Adrenal gland (tissue), 5 donors: Measurements from ENCODE around the gene SULF2.

Experiments
- POLR2A ChIP-seq, 2 donors: fragments of 450-650 bp; IDR thresholded peaks; one replicate each; pipeline ENCODE4 v1.6.1; 2017; ENCODE audit warnings: antibody characterized with exemption in 2 of 2, mild to moderate bottlenecking in 2 of 2, moderate library complexity in 1 of 2
- TF ChIP-seq, protein P1 (sequence below), 6 experiments: fragments of 450-650 bp in 4 of 6; fragments of 200-600 bp in 2 of 6; sonication (generic) in 1 of 6; IDR thresholded peaks; 1 replicate in 5 of 6; 2 replicates in 1 of 6; pipeline versions ENCODE4 v1.5.1 to v1.8.0; 2016 to 2021; ENCODE audit warnings: antibody characterized with exemption in 6 of 6, mild to moderate bottlenecking in 2 of 6, moderate library complexity in 1 of 6
- donor health status: DM: no; HTN: no; CAD: no.

- TF ChIP-seq, protein P1, sequence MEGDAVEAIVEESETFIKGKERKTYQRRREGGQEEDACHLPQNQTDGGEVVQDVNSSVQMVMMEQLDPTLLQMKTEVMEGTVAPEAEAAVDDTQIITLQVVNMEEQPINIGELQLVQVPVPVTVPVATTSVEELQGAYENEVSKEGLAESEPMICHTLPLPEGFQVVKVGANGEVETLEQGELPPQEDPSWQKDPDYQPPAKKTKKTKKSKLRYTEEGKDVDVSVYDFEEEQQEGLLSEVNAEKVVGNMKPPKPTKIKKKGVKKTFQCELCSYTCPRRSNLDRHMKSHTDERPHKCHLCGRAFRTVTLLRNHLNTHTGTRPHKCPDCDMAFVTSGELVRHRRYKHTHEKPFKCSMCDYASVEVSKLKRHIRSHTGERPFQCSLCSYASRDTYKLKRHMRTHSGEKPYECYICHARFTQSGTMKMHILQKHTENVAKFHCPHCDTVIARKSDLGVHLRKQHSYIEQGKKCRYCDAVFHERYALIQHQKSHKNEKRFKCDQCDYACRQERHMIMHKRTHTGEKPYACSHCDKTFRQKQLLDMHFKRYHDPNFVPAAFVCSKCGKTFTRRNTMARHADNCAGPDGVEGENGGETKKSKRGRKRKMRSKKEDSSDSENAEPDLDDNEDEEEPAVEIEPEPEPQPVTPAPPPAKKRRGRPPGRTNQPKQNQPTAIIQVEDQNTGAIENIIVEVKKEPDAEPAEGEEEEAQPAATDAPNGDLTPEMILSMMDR (IDR thresholded peaks at IDR 0.05) = no peak
- no peak for TF ChIP-seq POLR2A (IDR thresholded peaks at IDR 0.05)
Observed at GRCh38 chr20:47733892-47734291, 51.4 kb downstream of the SULF2 start.
